Medulla oblongata (tissue), 1 donor: ENCODE data around the gene KRTAP6-3.

Experiments used
- DNase-seq: peaks from one replicate; pipeline ENCODE4 v3.0.0-alpha.2; 2015; ENCODE audit errors: extremely low spot score

The KRTAP6-3 gene

GRCh38 chr21:30625449-30626165, 33.4 kb downstream of the KRTAP6-3 start:
- DNase-seq, result no peak

GRCh38 chr21:30628109-30628508, 35.9 kb downstream of the KRTAP6-3 start:
- no peak for DNase-seq

GRCh38 chr21:30629200-30629599, 37.0 kb downstream of the KRTAP6-3 start:
- no peak for DNase-seq

- no peak for DNase-seq
Measured at GRCh38 chr21:30634906-30635305, 42.7 kb downstream of the KRTAP6-3 start, which contains the start of gene KRTAP20-2. TSS of gene KRTAP20-2 (plus strand) at chr21:30635206. CDS start at chr21:30635264, 58 bp downstream.

- no peak for DNase-seq
Measured at GRCh38 chr21:30638686-30639085, 46.4 kb downstream of the KRTAP6-3 start.

- DNase-seq, result no peak
Measured at GRCh38 chr21:30642564-30642963, 50.3 kb downstream of the KRTAP6-3 start, which contains the start of gene KRTAP20-3. TSS of gene KRTAP20-3 (plus strand) at chr21:30642864.
